Activated CD4-positive, CD25-positive, alpha-beta regulatory T cell treated with anti-CD3 and anti-CD28 coated beads, Interleukin-2, amount 50 U/mL, for 16 hours (primary cell): Measurements from ENCODE around the gene LHFPL6.

Source experiments
- DNase-seq: peaks from one replicate; pipeline ENCODE4 v3.0.0-alpha.2; 2020; ENCODE audit warnings: low read depth, low spot score

The LHFPL6 gene

GRCh38 chr13:39415008-39415802, 187.8 kb downstream of the LHFPL6 start:
- DNase-seq, result no peak

- no peak for DNase-seq
Measured at GRCh38 chr13:39414339-39414738, 188.7 kb downstream of the LHFPL6 start.

DNA sequence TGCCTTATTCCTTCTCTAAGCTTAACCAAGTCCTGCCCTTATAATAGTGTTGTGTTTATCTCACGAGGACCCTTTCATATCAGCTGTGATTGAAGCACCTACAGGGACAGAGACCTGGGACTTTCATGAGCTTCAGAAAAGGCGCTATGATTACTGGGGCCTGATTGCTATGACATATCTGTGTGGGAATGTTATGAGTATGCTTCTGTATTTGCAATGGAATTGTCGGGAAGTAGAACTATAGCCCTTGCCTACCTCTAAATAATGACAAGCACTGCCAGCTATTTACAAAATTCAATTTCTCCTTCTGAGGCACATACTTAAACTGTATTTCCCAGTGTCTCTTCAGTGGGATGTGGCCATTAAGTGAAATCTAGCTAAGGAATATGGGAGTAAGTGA, 191.5 kb downstream of the LHFPL6 start:
- DNase-seq, result no peak

DNA sequence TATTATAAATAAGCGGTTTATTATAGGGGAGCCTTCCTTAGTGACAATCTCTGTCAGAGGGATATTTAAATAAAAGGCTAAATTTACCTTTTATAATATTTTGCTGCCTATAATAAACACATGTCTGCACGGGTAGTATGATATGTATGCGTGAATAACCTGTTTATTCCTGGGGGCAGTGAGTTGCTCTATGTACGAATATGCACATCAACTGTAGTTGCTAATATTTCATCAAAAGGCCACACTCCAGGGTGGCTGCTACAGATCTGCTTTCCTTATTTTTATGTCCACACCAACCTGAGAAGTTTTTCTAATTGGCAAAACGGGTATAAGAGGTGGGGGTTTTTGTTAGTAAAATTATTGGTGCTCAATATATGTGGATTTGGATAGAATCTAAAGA, 192.0 kb downstream of the LHFPL6 start:
- no peak for DNase-seq

GRCh38 chr13:39410096-39410901, 192.7 kb downstream of the LHFPL6 start:
- no peak for DNase-seq

GRCh38 chr13:39408512-39408911, 194.5 kb downstream of the LHFPL6 start:
- DNase-seq, result no peak

DNA sequence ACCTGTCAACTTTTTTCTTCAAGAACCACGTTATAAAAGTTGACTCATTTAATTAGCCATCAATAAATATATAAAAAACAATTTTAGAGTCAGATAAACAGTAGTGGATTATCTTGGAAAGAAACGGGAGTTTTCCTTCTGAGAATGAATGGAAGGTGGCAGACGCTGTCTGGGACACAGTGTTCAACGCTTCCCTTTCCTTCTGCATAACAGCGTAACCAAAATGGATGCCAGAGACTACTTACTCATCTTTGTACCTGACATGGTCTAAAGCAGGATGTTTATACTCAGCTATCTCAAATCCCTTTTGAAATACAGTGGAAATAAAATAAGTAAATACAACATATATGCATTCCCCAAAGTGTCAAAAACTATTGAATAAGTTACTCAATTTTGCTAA, 195.2 kb downstream of the LHFPL6 start:
- DNase-seq, result no peak

GRCh38 chr13:39407138-39407537, 195.9 kb downstream of the LHFPL6 start:
- DNase-seq, result no peak

- DNase-seq, result no peak
Measured at GRCh38 chr13:39406688-39407087, 196.3 kb downstream of the LHFPL6 start.

GRCh38 chr13:39405596-39406205, 197.3 kb downstream of the LHFPL6 start:
- no peak for DNase-seq

- DNase-seq, result no peak
Measured at GRCh38 chr13:39405107-39405506, 197.9 kb downstream of the LHFPL6 start.

- DNase-seq, result no peak
Measured at GRCh38 chr13:39403106-39403505, 199.9 kb downstream of the LHFPL6 start.

- no peak for DNase-seq
Measured at GRCh38 chr13:39402221-39402970, 200.6 kb downstream of the LHFPL6 start.

DNA sequence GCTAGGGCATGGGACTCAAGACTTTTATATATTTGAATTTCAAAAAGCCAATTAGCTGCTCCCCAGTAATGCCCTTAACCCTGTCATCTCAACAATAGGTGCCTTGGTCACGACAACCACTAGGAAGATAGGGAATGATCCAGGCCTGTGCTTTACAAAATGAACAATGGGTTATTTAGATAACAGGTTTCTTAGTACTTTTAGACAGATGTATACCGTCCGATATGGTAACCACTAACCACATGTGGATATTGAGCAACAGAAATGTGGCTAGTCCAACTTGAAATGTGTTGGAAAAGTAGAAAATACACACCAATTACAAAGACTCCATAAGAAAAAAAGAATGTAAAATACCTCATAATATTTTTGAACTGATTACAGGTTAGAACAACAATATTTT, 201.2 kb downstream of the LHFPL6 start:
- DNase-seq, result no peak

DNA sequence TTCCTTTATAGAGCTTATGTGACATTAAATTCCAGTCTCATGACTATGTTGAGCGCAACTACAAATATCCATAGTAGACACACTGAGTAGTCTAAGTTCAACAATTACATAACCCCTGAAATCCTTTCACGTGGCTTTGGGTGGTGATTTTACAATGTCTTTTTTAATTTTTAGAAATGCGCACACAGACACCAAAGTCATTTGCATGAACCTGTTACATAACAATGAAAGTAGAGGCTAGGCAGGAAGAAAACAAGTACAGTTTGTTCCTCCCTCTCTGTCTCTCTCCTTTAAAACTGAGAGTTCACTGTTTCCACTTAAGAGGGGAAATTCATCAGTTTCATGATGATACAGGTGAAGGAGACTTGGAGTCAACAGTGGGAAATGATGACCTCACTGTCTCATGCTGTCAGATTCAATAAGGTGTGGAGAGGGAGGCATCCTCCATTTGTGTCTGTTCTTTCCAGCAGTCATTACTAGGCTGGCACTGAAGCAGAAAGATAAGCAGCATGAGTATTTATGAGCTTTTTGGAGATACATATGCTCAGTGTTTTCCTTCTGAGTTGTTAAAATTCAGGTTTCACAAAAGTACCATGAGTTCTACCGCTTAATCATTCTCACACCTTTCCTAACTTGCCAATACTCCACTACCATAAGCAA, 201.8 kb downstream of the LHFPL6 start:
- DNase-seq, result no peak

- DNase-seq, result no peak
Measured at GRCh38 chr13:39399102-39399501, 203.9 kb downstream of the LHFPL6 start.

DNA sequence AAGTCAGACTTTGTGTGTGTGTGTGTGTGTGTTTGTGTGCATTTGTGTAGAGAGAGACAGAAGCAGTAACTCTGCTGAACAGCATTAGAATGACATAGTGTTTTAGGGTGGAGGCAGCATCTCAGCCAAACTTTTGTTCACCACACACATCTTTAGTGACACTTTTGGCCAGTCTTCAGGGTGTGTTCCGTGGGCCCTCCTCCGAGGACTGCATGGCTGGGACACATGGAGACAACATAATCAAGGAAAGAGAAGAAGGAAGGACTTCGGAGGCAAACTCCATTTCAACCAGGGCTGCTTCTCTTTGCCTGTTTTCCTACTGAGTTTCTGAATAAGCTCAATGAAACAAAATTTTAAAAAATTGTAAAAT, 205.1 kb downstream of the LHFPL6 start:
- DNase-seq, result no peak

- no peak for DNase-seq
Measured at GRCh38 chr13:39397226-39397895, 205.6 kb downstream of the LHFPL6 start.

- no peak for DNase-seq
Measured at GRCh38 chr13:39394796-39395678, 208.0 kb downstream of the LHFPL6 start.

- no peak for DNase-seq
Measured at GRCh38 chr13:39391761-39392160, 211.2 kb downstream of the LHFPL6 start.
